PC-9 (cell line): ENCODE results near the gene ZNF569. TPM values are rescaled to one million over a fixed set of nuclear protein-coding genes. Genes with fewer than 3 reads are reported as not detected.

Experiments
- BruUV-seq: library from RNA; stranded (reverse); fragments of 400-500 nt; replicated peaks from 2 replicates; lab custom pipeline; 2021; lab: Mats Ljungman, UMichigan
- CTCF ChIA-PET: fragments of 300-600 bp; sonication (Branson Sonifier 250); formaldehyde crosslinking; loops from one replicate; lab custom pipeline; 2022; ENCODE audit warnings: antibody characterized with exemption; lab: Charles Lee
- POLR2A ChIA-PET: fragments of 300-600 bp; sonication (Branson Sonifier 250); formaldehyde crosslinking; loops from one replicate; lab custom pipeline; 2022; ENCODE audit warnings: antibody characterized with exemption; ENCODE audit not compliant: unreplicated experiment; lab: Charles Lee
- DNase-seq, 2 experiments: peaks; one replicate each; pipeline versions ENCODE4 v3.0.0 to v3.0.0-alpha.2; 2015 to 2022; ENCODE audit warnings: mixed read lengths in 1 of 2
- H2AFZ ChIP-seq: fragments of 200-600 bp; sonication (generic); 2 replicates; pipeline ENCODE4 v1.8.1; 2017; ENCODE audit warnings: antibody characterized with exemption
- H3F3A ChIP-seq: fragments of 200-600 bp; sonication (generic); 2 replicates; pipeline ENCODE4 v1.8.1; 2017; ENCODE audit warnings: antibody characterized with exemption, mild to moderate bottlenecking, low read depth; ENCODE audit not compliant: insufficient read depth
- H3K27ac ChIP-seq: fragments of 200-600 bp; sonication (generic); 2 replicates; pipeline ENCODE4 v1.6.1; 2016; ENCODE audit warnings: mixed run types
- H3K27me3 ChIP-seq: fragments of 200-600 bp; sonication (generic); 2 replicates; pipeline ENCODE4 v1.6.1; 2016; ENCODE audit warnings: low read depth, mixed run types; ENCODE audit not compliant: insufficient read depth
- H3K36me3 ChIP-seq: fragments of 200-600 bp; sonication (generic); 2 replicates; pipeline ENCODE4 v1.6.1; 2016; ENCODE audit warnings: low read depth, mixed run types
- H3K4me1 ChIP-seq: fragments of 200-600 bp; sonication (generic); replicated peaks from 2 replicates; pipeline ENCODE4 v1.6.1; 2016; ENCODE audit warnings: mixed run types; ENCODE audit not compliant: insufficient read depth
- H3K4me2 ChIP-seq: fragments of 200-600 bp; sonication (generic); 2 replicates; pipeline ENCODE4 v1.6.1; 2017; ENCODE audit warnings: mixed run types
- H3K4me3 ChIP-seq: fragments of 200-600 bp; sonication (generic); 2 replicates; pipeline ENCODE4 v1.6.1; 2016; ENCODE audit warnings: mixed run types
- H3K79me2 ChIP-seq: fragments of 200-600 bp; sonication (generic); 2 replicates; pipeline ENCODE4 v1.6.1; 2017; ENCODE audit warnings: low read depth, mixed run types
- H3K9me2 ChIP-seq: fragments of 200-600 bp; sonication (generic); 2 replicates; pipeline ENCODE4 v1.8.1; 2017; ENCODE audit warnings: mild to moderate bottlenecking; ENCODE audit not compliant: insufficient read depth
- H3K9me3 ChIP-seq: fragments of 200-600 bp; sonication (generic); 2 replicates; pipeline ENCODE4 v1.8.1; 2016; ENCODE audit warnings: low read depth; ENCODE audit not compliant: insufficient read depth
- H4K20me1 ChIP-seq: fragments of 200-600 bp; sonication (generic); 2 replicates; pipeline ENCODE4 v1.8.1; 2017; ENCODE audit not compliant: insufficient read depth
- CTCF ChIP-seq: fragments of 200-600 bp; sonication (generic); conservative IDR thresholded peaks from 2 replicates; pipeline ENCODE4 v1.6.1; 2017; ENCODE audit warnings: mixed run types, antibody characterized with exemption, mild to moderate bottlenecking, moderate library complexity
- EZH2 ChIP-seq: fragments of 200-600 bp; sonication (generic); IDR thresholded peaks from 2 replicates; pipeline ENCODE4 v1.8.0; 2017; ENCODE audit warnings: antibody characterized with exemption, low read depth
- intact Hi-C: fragments of 100-400 bp; cut with micrococcal nuclease; formaldehyde crosslinking; loops from one replicate; pipeline ENCODE4 v1.10.0; 2022; ENCODE audit not compliant: unreplicated experiment
- total RNA-seq: library from RNA; stranded (reverse); gene quantifications from 2 replicates; pipeline ENCODE4 v1.2.3, GENCODE V29; 2021

The ZNF569 gene
- total RNA-seq, 1 experiment from 2014 or later, result 3.3 TPM

GRCh38 chr19:37467608-37468090, 405 bp upstream of the ZNF569 start:
- H3K9me3 ChIP-seq, result peaks cover 16% of the 10 kb centered on the region
- peak overlapping the region; percentile 74; the same call in 1 of the 2 replicates for H3K4me3 ChIP-seq
- H3K4me1 ChIP-seq, result peaks cover 11% of the 10 kb centered on the region; the same call in 1 of the 2 replicates
- H3F3A ChIP-seq, result no peaks in the 10 kb centered on the region; the same call in 1 of the 2 replicates
- H3K27ac ChIP-seq, result no peak overlapping the region
- BruUV-seq, result no TSS peak
- H3K27me3 ChIP-seq, result no peaks in the 10 kb centered on the region
- no peak for DNase-seq
- no peaks in the 10 kb centered on the region for H3K79me2 ChIP-seq
- intact Hi-C loops, result loop anchor here (1.0 to 5.0 kb wide), 3 partner anchors 127 to 390 kb away; partner anchors contain the start of genes ZNF420, ZNF540, ZNF571 and ZNF585A
- ChIA-PET CTCF (no interaction called here), POLR2A (interaction anchor here (0.6 to 0.8 kb wide), 3 partner anchors 97 to 907 kb away, joined by 3 to 7 read pairs (median 3); partner anchors contain the start of genes PSMD8 and ZNF527)
- peak overlapping the region; percentile 80 for H3K4me2 ChIP-seq
- H3K9me2 ChIP-seq, result no peaks in the 10 kb centered on the region
- H4K20me1 ChIP-seq, result no peaks in the 10 kb centered on the region
- H3K36me3 ChIP-seq, result 0 out of 2 replicates have a peak, but pooled peaks cover 4% of the 10 kb centered on the region
- peak overlapping the region; percentile 90 for H2AFZ ChIP-seq
- TF ChIP-seq EZH2, result no peak
- no peak for TF ChIP-seq CTCF

- H3K27ac ChIP-seq, result no peak overlapping the region
- TSS peak; percentile 43 for BruUV-seq
- H3K9me2 ChIP-seq, result no peaks in the 10 kb centered on the region
- H3K36me3 ChIP-seq, result 0 out of 2 replicates have a peak, but pooled peaks cover 2% of the 10 kb centered on the region
- peaks cover 11% of the 10 kb centered on the region; the same call in 1 of the 2 replicates for H3K4me1 ChIP-seq
- intact Hi-C loops, result loop anchor here (5.0 kb wide), 2 partner anchors 294 to 389 kb away; partner anchors contain the start of genes ZNF420 and ZNF585A
- POLR2A ChIA-PET, result no interaction called here
- CTCF ChIA-PET, result no interaction called here
- peaks cover 13% of the 10 kb centered on the region for H3K9me3 ChIP-seq
- H3K4me3 ChIP-seq, result peak overlapping the region; percentile 74
- H3K4me2 ChIP-seq, result peak overlapping the region; percentile 80
- no peaks in the 10 kb centered on the region; the same call in 1 of the 2 replicates for H3F3A ChIP-seq
- TF ChIP-seq CTCF (no peak), EZH2 (no peak)
- no peaks in the 10 kb centered on the region for H3K27me3 ChIP-seq
- peak overlapping the region; percentile 90 for H2AFZ ChIP-seq
- DNase-seq, result no peak
- H4K20me1 ChIP-seq, result no peaks in the 10 kb centered on the region
- no peaks in the 10 kb centered on the region for H3K79me2 ChIP-seq
These were observed 907 bp downstream of the ZNF569 start for GRCh38 chr19:37466277-37466797.

GRCh38 chr19:37452500-37453245, 14.6 kb downstream of the ZNF569 start:
- intact Hi-C loops, result no loop called here
- no peak for TF ChIP-seq EZH2
- TF ChIP-seq CTCF, result no peak
- no peak overlapping the region for H3K4me3 ChIP-seq
- no peak overlapping the region for H3K27ac ChIP-seq
- no peaks in the 10 kb centered on the region for H3F3A ChIP-seq
- no peaks in the 10 kb centered on the region for H3K4me1 ChIP-seq
- CTCF ChIA-PET, result no interaction called here
- no peak overlapping the region for H2AFZ ChIP-seq
- peaks cover 52% of the 10 kb centered on the region for H3K9me3 ChIP-seq
- POLR2A ChIA-PET, result no interaction called here
- no peaks in the 10 kb centered on the region for H3K36me3 ChIP-seq
- DNase-seq, result no peak
- H3K4me2 ChIP-seq, result no peak overlapping the region
- no TSS peak for BruUV-seq
- H3K9me2 ChIP-seq, result no peaks in the 10 kb centered on the region
- no peaks in the 10 kb centered on the region for H4K20me1 ChIP-seq
- no peaks in the 10 kb centered on the region for H3K79me2 ChIP-seq
- H3K27me3 ChIP-seq, result no peaks in the 10 kb centered on the region
